OCI-LY1 (cell line): ENCODE results near the gene LRTM2.

Experiments used
- H2AFZ ChIP-seq: fragments of 200-600 bp; sonication (generic), shearing (Covaris generic); 2 replicates; pipeline ENCODE4 v1.6.0; 2014; ENCODE audit warnings: antibody characterized with exemption, mild to moderate bottlenecking, low read length
- H3F3A ChIP-seq: fragments of 200-600 bp; sonication (generic), shearing (Covaris generic); 2 replicates; pipeline ENCODE4 v1.6.0; 2014; ENCODE audit warnings: mild to moderate bottlenecking, antibody characterized with exemption, low read length, moderate library complexity; ENCODE audit not compliant: insufficient read depth
- H3K27ac ChIP-seq: fragments of 200-600 bp; sonication (generic); 2 replicates; pipeline ENCODE4 v1.5.1; 2014; ENCODE audit warnings: low read length, mixed run types, mild to moderate bottlenecking, low read depth; ENCODE audit not compliant: poor library complexity, severe bottlenecking
- H3K27me3 ChIP-seq: fragments of 200-600 bp; sonication (generic); 2 replicates; pipeline ENCODE4 v1.6.0; 2014; ENCODE audit warnings: antibody characterized with exemption, mild to moderate bottlenecking, low read length, moderate library complexity; ENCODE audit not compliant: insufficient read depth
- H3K36me3 ChIP-seq: fragments of 200-600 bp; sonication (generic); 2 replicates; pipeline ENCODE4 v1.6.1; 2014; ENCODE audit warnings: mild to moderate bottlenecking, antibody characterized with exemption, low read length, moderate library complexity, mixed read lengths; ENCODE audit not compliant: insufficient read depth
- H3K4me1 ChIP-seq: fragments of 200-600 bp; sonication (generic); 2 replicates; pipeline ENCODE4 v1.5.1; 2014; ENCODE audit warnings: mild to moderate bottlenecking, low read length, moderate library complexity; ENCODE audit not compliant: insufficient read depth, severe bottlenecking
- H3K4me2 ChIP-seq: fragments of 200-600 bp; sonication (generic), shearing (Covaris generic); 2 replicates; pipeline ENCODE4 v1.6.1; 2014; ENCODE audit warnings: low read length
- H3K4me3 ChIP-seq: fragments of 200-600 bp; sonication (generic); 2 replicates; pipeline ENCODE4 v1.5.1; 2014; ENCODE audit warnings: low read length, low read depth, mild to moderate bottlenecking, mixed read lengths; ENCODE audit not compliant: poor library complexity, severe bottlenecking
- H3K79me2 ChIP-seq: fragments of 200-600 bp; shearing (Covaris generic); 2 replicates; pipeline ENCODE4 v1.6.1; 2016; ENCODE audit warnings: mixed run types, low read length, mixed read lengths; ENCODE audit not compliant: insufficient read depth
- H3K9ac ChIP-seq: fragments of 200-600 bp; sonication (generic), shearing (Covaris generic); 2 replicates; pipeline ENCODE4 v1.6.1; 2014; ENCODE audit warnings: mild to moderate bottlenecking, low read length, mixed read lengths
- H3K9me2 ChIP-seq: fragments of 200-600 bp; sonication (generic), shearing (Covaris generic); 2 replicates; pipeline ENCODE4 v1.6.1; 2014; ENCODE audit warnings: low read depth, mild to moderate bottlenecking, low read length, mixed read lengths
- H3K9me3 ChIP-seq: fragments of 200-600 bp; shearing (Covaris generic); 2 replicates; pipeline ENCODE4 v1.6.1; 2014; ENCODE audit warnings: low read length, mixed read lengths
- H4K20me1 ChIP-seq: fragments of 200-600 bp; sonication (generic), shearing (Covaris generic); 2 replicates; pipeline ENCODE4 v1.6.0; 2016; ENCODE audit warnings: mild to moderate bottlenecking, low read length; ENCODE audit not compliant: insufficient read depth
- CTCF ChIP-seq: fragments of 200-600 bp; sonication (generic), shearing (Covaris generic); IDR thresholded peaks from 2 replicates; pipeline ENCODE4 v1.5.1; 2017; ENCODE audit warnings: mild to moderate bottlenecking, antibody characterized with exemption, low read length, moderate library complexity, mixed read lengths
- EZH2 ChIP-seq: fragments of 200-600 bp; sonication (generic), shearing (Covaris generic); IDR thresholded peaks from 2 replicates; pipeline ENCODE4 v1.8.0; 2017; ENCODE audit warnings: borderline replicate concordance, mixed run types, mild to moderate bottlenecking, antibody characterized with exemption, low read length, moderate library complexity, mixed read lengths

The LRTM2 gene

DNA sequence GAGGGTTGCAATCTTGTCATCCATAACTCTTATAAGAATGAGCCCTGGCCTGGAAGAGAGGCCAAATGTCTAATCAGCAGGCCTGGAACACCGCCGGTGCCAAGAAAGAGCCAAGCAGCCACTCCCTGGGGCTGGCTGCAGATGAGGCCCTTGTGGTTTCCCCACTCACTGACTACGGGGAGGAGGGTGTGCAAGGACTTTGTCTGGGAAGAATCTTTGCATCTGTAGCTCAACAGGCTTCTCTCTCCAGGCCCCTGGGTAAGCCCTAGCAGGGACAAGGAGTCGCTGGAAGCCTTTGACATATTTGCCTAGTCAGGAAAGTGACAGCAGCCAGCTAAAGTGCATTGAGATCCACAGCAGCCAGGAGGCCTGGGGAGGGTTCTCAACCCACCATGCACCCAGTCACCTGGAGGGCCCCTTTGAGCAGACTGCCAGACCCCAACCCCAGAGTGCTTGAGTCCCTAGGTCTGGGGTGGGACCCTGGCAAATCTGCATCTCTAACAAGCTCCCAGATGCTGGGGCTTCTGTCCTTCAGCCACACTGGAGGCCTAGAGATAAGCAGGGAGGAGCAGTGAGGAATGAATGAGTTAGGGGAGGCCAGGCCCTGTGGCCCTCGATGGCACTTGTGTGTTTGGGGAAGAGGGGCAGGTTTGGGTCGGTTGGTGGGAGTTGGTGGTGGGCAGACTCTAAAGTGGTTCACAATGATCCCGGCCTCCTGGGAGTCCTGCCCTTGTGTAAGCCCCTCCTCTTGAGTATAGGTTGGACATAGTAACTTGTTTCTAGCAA is 13.9 kb upstream of the LRTM2 start:
- no peak overlapping the region for H2AFZ ChIP-seq
- peaks cover 6% of the 10 kb centered on the region for H3K4me1 ChIP-seq
- no peaks in the 10 kb centered on the region for H4K20me1 ChIP-seq
- H3K27me3 ChIP-seq: no peaks in the 10 kb centered on the region
- no peak overlapping the region for H3K4me3 ChIP-seq
- H3K36me3 ChIP-seq: no peaks in the 10 kb centered on the region
- no peaks in the 10 kb centered on the region for H3F3A ChIP-seq
- H3K27ac ChIP-seq: no peak overlapping the region
- TF ChIP-seq CTCF (no peak), EZH2 (no peak)
- H3K9ac ChIP-seq: no peak overlapping the region
- no peak overlapping the region for H3K4me2 ChIP-seq
- H3K79me2 ChIP-seq: no peaks in the 10 kb centered on the region
- H3K9me3 ChIP-seq: no peaks in the 10 kb centered on the region
- H3K9me2 ChIP-seq: no peaks in the 10 kb centered on the region

DNA sequence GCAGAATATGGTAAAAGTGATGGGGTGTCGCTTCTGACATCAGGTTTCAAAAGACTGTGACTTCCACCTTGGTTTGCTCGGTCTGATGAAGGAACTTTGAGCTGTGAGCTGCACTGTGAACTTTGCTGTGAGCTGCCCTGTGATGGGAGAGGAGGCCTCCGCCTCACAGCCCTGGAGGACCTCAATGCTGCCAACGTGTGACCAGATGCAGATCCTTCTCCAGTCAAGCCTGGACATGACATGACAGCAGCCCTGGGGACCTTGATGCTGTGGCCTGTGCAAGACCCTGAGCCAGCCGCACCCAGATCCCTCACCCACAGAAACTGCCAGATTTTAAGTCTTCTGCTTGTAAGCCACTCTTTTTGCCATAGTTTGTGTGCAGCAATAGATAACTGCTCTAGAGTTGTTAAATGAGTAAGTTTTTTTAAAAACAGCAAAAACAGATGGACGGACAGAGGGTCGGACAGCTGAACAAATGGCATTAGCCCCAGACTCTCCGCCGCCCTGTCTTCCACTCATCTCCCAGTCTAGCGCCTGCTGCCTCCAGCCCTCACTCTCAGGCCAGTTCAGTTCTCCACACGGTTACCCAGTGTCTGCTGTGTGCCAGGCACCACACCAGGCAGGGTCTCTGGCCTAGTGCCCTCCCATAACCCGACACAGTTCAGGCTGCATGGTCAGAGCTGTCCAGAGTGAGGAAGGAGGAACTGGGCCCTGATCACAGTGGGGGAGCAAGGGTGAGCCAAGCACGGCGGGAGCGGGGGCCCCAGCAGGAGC is 13.1 kb upstream of the LRTM2 start:
- no peaks in the 10 kb centered on the region for H3K36me3 ChIP-seq
- H3K4me3 ChIP-seq: no peak overlapping the region
- no peaks in the 10 kb centered on the region for H3K9me2 ChIP-seq
- peaks cover 6% of the 10 kb centered on the region for H3K4me1 ChIP-seq
- no peaks in the 10 kb centered on the region for H3K79me2 ChIP-seq
- no peaks in the 10 kb centered on the region for H3K9me3 ChIP-seq
- H3F3A ChIP-seq: no peaks in the 10 kb centered on the region
- H3K27me3 ChIP-seq: no peaks in the 10 kb centered on the region
- no peak for TF ChIP-seq CTCF
- no peak for TF ChIP-seq EZH2
- no peak overlapping the region for H3K9ac ChIP-seq
- H2AFZ ChIP-seq: no peak overlapping the region
- H4K20me1 ChIP-seq: no peaks in the 10 kb centered on the region
- no peak overlapping the region for H3K4me2 ChIP-seq
- H3K27ac ChIP-seq: no peak overlapping the region

GRCh38 chr12:1808036-1808797 is 12.1 kb upstream of the LRTM2 start:
- no peak overlapping the region for H3K27ac ChIP-seq
- no peaks in the 10 kb centered on the region for H3K9me2 ChIP-seq
- no peaks in the 10 kb centered on the region for H3K27me3 ChIP-seq

More at GRCh38 chr12:1808036-1808797, 12.1 kb upstream of the LRTM2 start:
- no peak overlapping the region for H3K4me3 ChIP-seq
- no peak overlapping the region for H3K4me2 ChIP-seq
- H3K9me3 ChIP-seq: no peaks in the 10 kb centered on the region
- H3K79me2 ChIP-seq: no peaks in the 10 kb centered on the region
- peaks cover 10% of the 10 kb centered on the region for H3K4me1 ChIP-seq
- no peak overlapping the region for H3K9ac ChIP-seq
- no peaks in the 10 kb centered on the region for H3K36me3 ChIP-seq
- H4K20me1 ChIP-seq: no peaks in the 10 kb centered on the region
- H3F3A ChIP-seq: no peaks in the 10 kb centered on the region
- TF ChIP-seq CTCF (no peak), EZH2 (no peak)
- H2AFZ ChIP-seq: no peak overlapping the region
